Spleen (tissue), 7 donors: ENCODE results near the gene PPDPF.

Experiments used
- CTCF ChIP-seq, 11 experiments: fragments of 200-600 bp in 7 of 11; fragments of 450-650 bp in 4 of 11; sonication (generic) in 4 of 11; IDR thresholded peaks in 8 of 11; conservative IDR thresholded peaks in 3 of 11; 1 replicate in 7 of 11; 2 replicates in 4 of 11; pipeline versions ENCODE4 v1.4.0 to v1.8.0; 2016 to 2021; ENCODE audit warnings: antibody characterized with exemption in 11 of 11, inconsistent platforms in 4 of 11, mild to moderate bottlenecking in 1 of 11
- POLR2A ChIP-seq, 3 donors: fragments of 450-650 bp; IDR thresholded peaks; one replicate each; pipeline ENCODE4 v1.5.1; 2017; ENCODE audit warnings: antibody characterized with exemption in 3 of 3, mild to moderate bottlenecking in 1 of 3
- POLR2AphosphoS5 ChIP-seq, 3 donors: sonication (generic); formaldehyde crosslinking; IDR thresholded peaks; one replicate each; pipeline ENCODE4 v1.5.1; 2017; ENCODE audit warnings: antibody characterized with exemption in 3 of 3
- donor health status: DM: no; HTN: no; CAD: no; lungs with moderate emphysema.
- donor health status: DM: no; HTN: no; CAD: no.
- donor health status: DM: no; HTN: no; CAD: no.

- TF ChIP-seq POLR2A (IDR thresholded peaks at IDR 0.05), result no peak
- TF ChIP-seq POLR2AphosphoS5 (IDR thresholded peaks at IDR 0.05), result no peak
- no peak for TF ChIP-seq CTCF (IDR thresholded peaks at IDR 0.05 in 8 of 11, conservative IDR thresholded peaks at IDR 0.05 in 3 of 11)
Measured at GRCh38 chr20:63566395-63567135, 46.0 kb downstream of the PPDPF start.
